Erythroblast (primary cell): ENCODE data around the gene DNASE1.

ENCODE experiments used
- GATA1 ChIP-seq: IDR thresholded peaks from 2 replicates; pipeline ENCODE4 v1.6.1; 2011; ENCODE audit warnings: low read depth, mild to moderate bottlenecking, control low read depth, low read length, moderate library complexity
- POLR2A ChIP-seq: IDR thresholded peaks from 2 replicates; pipeline ENCODE4 v1.6.1; 2011; ENCODE audit warnings: mild to moderate bottlenecking, low read length

DNA sequence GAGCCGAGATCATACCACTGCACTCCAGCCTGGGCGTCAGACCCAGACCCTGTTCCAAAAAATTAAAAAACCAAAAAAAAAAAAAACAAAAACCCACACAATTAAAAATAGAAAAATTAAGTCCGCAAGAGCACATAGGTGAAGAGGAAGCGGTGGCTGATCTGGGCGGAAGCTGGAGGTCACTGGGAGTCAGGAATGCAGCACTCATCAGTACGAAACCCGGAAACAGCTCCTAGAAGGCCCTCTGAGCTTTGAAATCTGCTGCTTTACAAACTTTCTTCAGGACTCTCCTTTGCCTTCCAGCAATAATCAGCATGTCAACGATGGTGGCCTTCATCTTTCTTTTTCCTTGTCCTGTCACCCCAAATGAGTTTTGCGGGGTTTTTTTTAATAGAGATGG, 33.3 kb downstream of the DNASE1 start:
- TF ChIP-seq POLR2A (no peak), GATA1 (no peak)
